NCI-H526 (cell line): ENCODE measurements around the gene AGAP3.

Experiments used
- DNase-seq, 2 experiments: peaks; one replicate each; lab custom pipeline; 2025; lab: John Stamatoyannopoulos, UW

The AGAP3 gene

DNA sequence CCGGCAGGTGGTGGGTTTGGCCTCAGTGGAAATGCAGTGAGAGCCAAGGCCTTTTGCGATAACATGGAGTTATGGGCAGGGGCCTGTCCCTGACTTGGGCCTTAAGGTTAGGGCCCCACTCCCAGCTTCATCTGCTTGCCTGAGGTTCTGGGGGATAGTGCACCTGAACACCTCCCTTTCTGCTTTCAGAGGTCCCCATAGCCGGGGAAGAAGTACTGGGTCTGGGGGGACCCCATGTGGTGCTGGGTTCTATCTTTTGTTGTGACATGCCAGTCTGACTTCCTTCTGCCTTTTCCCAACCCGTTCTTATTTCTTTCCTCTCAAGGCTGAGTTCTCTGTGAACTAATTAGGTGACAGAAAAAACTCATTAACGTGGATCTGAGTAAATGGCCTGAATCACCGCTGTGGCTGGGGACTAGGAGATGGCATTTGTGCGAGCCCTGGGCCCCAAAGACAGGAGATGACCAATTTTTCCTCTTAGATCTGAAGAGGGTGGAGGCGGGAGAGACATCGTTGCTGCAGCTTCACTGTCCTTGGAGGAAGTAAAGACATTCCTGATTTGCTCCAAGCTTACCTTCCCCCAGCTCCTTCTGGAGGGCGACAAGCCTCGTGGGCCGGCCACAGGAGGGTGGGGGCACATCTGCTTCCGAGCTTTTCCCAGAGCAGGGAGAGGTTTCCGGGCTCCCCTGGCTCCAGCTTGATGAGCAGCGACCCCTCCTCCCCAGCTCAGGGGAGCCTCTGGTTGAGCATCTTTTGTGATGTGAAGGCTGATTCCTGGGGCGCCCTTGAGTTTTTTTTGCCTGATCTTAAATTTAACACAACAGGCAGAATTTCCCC, 2.0 kb downstream of the AGAP3 start:
- DNase-seq, result peak in 1 of 2 experiments; percentile 53

DNA sequence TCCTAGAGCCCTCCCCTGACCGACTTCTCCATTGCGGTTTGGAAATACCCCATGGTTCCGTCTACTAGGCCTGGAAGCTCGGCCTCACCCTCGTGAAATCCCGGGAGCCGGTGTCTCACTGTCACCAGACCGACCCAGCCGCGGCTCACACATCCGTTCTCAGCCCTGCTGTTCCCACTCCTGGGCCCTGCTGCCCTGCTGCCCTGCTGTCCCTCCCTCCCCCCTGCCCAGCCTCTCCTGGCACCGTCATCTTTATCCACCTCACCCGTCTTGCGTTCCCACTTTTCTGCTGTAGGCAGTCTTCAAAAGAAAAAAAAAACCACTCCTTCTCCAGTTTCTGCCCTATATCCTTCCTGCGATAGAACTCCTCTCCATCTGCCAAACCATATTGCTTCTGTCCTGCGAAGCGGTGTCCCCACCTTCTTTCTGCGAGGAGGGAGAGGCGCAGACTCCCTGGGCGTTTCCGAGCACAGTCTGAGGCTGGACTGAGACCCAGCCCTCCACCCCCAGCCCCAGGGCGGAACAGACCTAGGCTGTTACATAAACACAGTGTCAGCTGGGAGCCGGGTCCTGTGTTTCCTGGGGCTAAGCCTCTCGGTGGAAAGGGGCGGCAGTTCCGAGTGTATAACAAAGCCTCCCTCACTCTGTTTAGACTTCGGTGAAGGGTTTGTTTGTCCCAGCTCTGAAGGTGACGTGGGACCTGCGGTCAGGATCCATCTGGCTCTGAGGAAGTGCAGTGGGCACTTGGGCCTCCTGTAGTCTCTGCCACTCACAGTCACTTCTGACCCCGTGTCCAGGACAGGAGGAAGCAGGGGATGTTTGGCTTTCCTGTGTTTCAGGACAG, 2.8 kb downstream of the AGAP3 start:
- DNase-seq, result peak in 1 of 2 experiments; percentile 63

GRCh38 chr7:151089893-151090730, 3.8 kb downstream of the AGAP3 start:
- DNase-seq, result no peak

- no peak for DNase-seq
Observed at GRCh38 chr7:151091003-151091402, 4.7 kb downstream of the AGAP3 start.

DNA sequence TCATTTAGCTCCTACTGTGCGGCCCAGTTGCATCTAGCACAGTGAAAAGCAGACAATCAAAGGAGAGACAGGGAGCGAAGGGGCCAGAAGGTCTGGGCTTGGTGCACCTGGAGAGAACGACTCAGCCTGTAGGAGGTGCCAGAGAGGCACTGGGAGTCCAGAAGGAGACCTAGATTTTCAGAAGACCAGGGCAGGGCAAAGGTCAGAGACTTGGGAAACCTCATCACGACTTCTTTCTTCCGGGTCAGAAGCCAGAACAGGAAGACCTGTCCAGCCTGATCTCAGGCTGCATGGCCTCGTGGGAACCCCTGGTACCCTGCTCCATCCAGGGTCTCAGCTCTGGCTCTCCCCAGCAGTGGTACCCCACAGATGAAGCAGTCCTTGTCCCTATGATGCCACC, 5.2 kb downstream of the AGAP3 start:
- DNase-seq, result peak in 1 of 2 experiments; percentile 31

- no peak for DNase-seq
Observed at GRCh38 chr7:151091988-151092387, 5.7 kb downstream of the AGAP3 start.

DNA sequence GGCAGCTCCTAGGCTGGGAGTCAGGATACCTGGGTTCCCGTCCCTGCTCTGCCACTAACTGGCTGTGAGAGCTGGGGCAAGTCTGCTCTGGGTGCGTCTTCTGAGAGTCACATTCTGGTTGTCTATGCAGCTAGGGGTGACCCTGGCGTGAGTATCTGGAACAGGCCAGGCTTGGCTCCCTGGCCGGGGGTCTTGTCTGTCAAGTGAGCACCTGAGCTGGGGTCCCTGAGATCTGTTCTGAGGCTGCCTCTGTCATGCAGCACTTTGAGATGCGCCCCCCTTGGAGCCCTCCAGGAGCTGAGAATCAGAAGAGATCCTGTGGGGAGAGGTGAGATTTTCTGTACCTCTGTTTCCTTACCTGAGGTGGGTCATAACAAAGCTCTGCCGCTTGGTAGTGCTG, 7.5 kb downstream of the AGAP3 start:
- no peak for DNase-seq

DNA sequence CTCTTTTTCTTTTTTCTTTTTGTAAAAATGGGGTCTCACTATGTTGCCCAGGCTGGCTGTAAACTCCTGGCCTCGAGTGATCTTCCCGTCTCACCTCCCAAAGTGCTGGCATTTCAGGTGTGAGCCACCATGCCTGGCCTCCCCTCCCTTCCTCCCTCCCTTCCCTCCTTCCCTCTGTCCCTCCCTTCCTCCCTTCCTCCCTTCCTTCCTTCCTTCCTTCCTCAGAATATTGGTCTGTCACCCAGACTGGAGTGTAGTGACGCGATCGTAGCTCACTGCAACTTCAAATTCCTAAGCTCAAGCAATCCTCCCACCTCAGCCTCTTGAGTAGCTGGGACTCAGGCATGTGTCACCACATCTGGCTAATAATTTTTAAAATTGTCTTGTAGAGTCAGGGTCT, 8.4 kb downstream of the AGAP3 start:
- DNase-seq, result no peak

DNA sequence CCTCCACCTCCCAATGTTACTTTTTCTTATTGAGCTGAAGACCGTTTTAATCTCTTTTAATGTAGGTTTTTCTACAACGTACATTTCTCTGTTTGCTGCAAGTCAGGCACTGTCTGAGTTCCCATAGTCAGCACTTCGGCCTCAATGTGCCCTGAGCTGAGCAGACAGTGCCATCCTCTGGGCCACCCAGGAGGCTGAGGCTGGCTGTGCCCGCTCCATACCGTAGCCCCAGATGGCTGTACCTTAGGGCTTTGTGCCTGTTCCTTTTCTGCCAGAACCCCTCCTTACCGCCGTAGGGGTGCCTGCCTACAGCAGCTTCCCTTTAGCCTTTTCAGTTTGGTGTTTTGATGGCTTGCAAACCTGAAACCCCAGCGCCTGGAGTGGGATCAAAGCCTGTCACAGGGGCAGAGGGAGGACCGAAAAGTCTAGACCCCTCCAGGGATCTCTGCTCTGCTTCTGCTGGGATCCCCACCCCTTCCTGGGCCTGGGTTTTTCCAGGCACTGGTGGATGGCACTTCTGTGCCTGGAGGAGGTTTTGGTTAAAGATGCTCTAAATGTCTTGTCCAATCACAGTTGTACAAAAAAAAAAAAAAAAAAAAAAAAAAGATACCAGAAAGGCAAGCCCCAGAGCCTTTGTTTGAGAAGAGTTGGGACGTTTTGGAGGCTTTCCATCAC, 9.0 kb downstream of the AGAP3 start:
- DNase-seq, result no peak

DNA sequence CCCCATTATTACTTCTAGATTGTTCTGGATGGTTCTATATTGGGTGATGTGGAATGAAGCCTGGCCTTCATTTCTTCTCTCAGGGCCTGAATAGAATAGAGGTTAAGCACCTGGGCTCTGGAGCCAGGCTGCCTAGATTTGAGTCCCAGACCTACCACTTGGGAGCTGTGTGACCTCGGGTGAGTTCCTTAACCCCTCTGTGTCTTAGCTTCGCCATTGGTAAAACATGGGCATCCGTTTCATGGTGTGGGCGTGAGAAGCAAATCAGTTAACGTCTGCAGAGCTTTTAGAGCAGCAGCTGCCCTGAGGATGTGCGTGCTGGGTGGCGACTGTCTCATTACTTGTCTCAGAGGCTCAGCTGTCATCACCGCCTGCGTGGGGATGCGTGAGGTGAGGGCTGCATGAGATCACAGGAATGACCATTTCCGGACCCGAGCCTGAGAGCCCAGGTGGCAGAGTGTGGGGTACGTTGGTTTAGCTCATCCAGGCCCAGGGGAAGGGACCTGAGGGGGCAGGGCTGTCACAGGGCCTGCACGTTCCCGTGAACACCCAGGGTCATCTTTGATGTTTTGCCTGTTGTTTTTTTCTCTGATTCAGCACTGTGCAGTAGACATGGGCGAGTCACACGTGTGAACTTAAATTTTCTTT, 9.7 kb downstream of the AGAP3 start:
- DNase-seq, result no peak

- no peak for DNase-seq
Observed at GRCh38 chr7:151099486-151100211, 13.4 kb downstream of the AGAP3 start.

- DNase-seq, result no peak
Observed at GRCh38 chr7:151100921-151101320, 14.6 kb downstream of the AGAP3 start.

- DNase-seq, result no peak
Observed at GRCh38 chr7:151101621-151102396, 15.5 kb downstream of the AGAP3 start.

- DNase-seq, result no peak
Observed at GRCh38 chr7:151102991-151103390, 16.7 kb downstream of the AGAP3 start.

DNA sequence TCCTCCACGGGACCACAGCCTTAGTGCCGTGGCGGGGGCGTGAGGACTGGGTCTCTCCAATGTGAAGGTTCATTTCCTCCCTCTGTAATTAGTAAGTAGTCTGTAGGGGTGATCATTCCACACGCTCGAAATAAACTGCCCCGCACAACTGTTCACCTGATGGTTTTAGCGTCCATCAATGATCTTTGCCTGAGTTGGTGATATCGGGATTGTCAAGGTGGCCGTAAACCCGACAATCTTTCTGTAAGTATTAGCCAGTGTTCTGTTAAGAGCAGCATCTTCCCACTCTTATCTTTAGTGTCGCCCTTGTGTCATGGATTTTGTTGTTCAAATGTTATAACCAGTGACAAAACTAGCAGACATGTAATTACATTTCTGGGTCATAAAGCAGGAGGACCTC, 17.7 kb downstream of the AGAP3 start:
- DNase-seq, result no peak

- DNase-seq, result no peak
Observed at GRCh38 chr7:151104411-151105235, 18.3 kb downstream of the AGAP3 start.

DNA sequence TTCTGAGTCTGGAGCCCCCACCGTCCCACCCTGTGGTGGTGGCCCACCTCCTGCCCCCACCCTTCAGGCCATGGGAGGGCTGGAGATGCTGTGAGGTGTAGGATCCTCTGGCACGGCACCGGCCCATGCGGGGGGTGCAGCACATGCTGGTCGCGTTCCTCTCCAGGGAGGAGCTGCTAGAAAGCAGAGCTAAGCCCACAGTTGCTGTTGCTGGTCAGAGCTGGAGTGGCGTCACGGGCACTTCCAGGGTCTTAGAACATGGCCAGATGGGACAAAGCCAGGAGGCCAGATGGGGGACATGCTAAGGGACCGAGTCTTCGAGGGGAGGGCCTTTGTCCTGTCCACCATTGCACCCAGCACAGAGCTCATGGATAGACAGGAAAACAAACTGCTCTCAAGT, 21.6 kb downstream of the AGAP3 start:
- DNase-seq, result no peak

- no peak for DNase-seq
Observed at GRCh38 chr7:151109094-151110048, 23.1 kb downstream of the AGAP3 start.
